K562 (cell line): ENCODE results near the gene NAPEPLD.

Experiments
- BCL6 ChIP-seq: fragments of 250-450 bp; sonication (Bioruptor Pico); IDR thresholded peaks from 2 replicates; pipeline ENCODE4 v1.4.0; 2020
- CEBPB ChIP-seq: fragments of 450-650 bp; IDR thresholded peaks from 2 replicates; pipeline ENCODE4 v1.6.1; 2016; ENCODE audit warnings: missing genetic modification characterization, missing compliant biosample characterization
- CREB1 ChIP-seq, 2 experiments: sonication (generic) in 1 of 2; formaldehyde crosslinking in 1 of 2; IDR thresholded peaks; 2 replicates each; pipeline versions ENCODE4 v1.6.1 to v1.8.0; 2012 to 2022; ENCODE audit warnings: inconsistent platforms in 1 of 2, mild to moderate bottlenecking in 1 of 2, missing genetic modification reagents in 1 of 2, moderate library complexity in 1 of 2
- EP300 ChIP-seq: IDR thresholded peaks from 2 replicates; pipeline ENCODE4 v1.6.1; 2012; ENCODE audit warnings: low read length, improper control_type of control experiment
- FOXK2 ChIP-seq, 2 experiments: fragments of 450-650 bp; IDR thresholded peaks in 1 of 2; conservative IDR thresholded peaks in 1 of 2; 2 replicates each; pipeline ENCODE4 v1.6.1; 2016; ENCODE audit warnings: low read depth in 2 of 2, mild to moderate bottlenecking in 1 of 2
- TCF7 ChIP-seq: sonication (generic); IDR thresholded peaks from 2 replicates; pipeline ENCODE4 v1.6.1; 2016; ENCODE audit warnings: antibody characterized with exemption, borderline replicate concordance
- TF ChIP-seq, protein P1 (sequence below), 3 experiments: IDR thresholded peaks in 2 of 3; conservative IDR thresholded peaks in 1 of 3; 2 replicates each; pipeline ENCODE4 v1.5.1; 2011 to 2012; ENCODE audit warnings: low read length in 3 of 3, mild to moderate bottlenecking in 3 of 3, control low read depth in 2 of 3, improper control_type of control experiment in 1 of 3, inconsistent platforms in 1 of 3, low read depth in 1 of 3, mixed read lengths in 1 of 3, moderate library complexity in 1 of 3; ENCODE audit not compliant: insufficient read depth in 2 of 3

- TF ChIP-seq BCL6 (no peak), CEBPB (tag) (no peak), EP300 (no peak), TCF7 (no peak), FOXK2 (conservative IDR thresholded peaks at IDR 0.05 in 1 of 2, IDR thresholded peaks at IDR 0.05 in 1 of 2; ENCODE audit: low read depth in 2 of 2) (no peak), CREB1 (IDR thresholded peaks at IDR 0.05) (no peak), CREB1 (CRISPR knock-in tag; IDR thresholded peaks at IDR 0.05) (no peak)
- TF ChIP-seq, protein P1, sequence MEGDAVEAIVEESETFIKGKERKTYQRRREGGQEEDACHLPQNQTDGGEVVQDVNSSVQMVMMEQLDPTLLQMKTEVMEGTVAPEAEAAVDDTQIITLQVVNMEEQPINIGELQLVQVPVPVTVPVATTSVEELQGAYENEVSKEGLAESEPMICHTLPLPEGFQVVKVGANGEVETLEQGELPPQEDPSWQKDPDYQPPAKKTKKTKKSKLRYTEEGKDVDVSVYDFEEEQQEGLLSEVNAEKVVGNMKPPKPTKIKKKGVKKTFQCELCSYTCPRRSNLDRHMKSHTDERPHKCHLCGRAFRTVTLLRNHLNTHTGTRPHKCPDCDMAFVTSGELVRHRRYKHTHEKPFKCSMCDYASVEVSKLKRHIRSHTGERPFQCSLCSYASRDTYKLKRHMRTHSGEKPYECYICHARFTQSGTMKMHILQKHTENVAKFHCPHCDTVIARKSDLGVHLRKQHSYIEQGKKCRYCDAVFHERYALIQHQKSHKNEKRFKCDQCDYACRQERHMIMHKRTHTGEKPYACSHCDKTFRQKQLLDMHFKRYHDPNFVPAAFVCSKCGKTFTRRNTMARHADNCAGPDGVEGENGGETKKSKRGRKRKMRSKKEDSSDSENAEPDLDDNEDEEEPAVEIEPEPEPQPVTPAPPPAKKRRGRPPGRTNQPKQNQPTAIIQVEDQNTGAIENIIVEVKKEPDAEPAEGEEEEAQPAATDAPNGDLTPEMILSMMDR (IDR thresholded peaks at IDR 0.05 in 2 of 3, conservative IDR thresholded peaks at IDR 0.05 in 1 of 3; ENCODE audit: insufficient read depth in 2 of 3, low read depth in 1 of 3, low read length in 3 of 3) = no peak
Observed at GRCh38 chr7:103124429-103124979, 24.4 kb downstream of the NAPEPLD start.
